GM11168 (cell line): ENCODE data around the gene PLAGL2.

Source experiments
- in situ Hi-C: fragments of 300-500 bp; cut with MboI; formaldehyde crosslinking; loops from one replicate; pipeline ENCODE4 v1.12.0; 2022; ENCODE audit warnings: low sequenced_read_pairs; ENCODE audit not compliant: unreplicated experiment

The PLAGL2 gene

DNA sequence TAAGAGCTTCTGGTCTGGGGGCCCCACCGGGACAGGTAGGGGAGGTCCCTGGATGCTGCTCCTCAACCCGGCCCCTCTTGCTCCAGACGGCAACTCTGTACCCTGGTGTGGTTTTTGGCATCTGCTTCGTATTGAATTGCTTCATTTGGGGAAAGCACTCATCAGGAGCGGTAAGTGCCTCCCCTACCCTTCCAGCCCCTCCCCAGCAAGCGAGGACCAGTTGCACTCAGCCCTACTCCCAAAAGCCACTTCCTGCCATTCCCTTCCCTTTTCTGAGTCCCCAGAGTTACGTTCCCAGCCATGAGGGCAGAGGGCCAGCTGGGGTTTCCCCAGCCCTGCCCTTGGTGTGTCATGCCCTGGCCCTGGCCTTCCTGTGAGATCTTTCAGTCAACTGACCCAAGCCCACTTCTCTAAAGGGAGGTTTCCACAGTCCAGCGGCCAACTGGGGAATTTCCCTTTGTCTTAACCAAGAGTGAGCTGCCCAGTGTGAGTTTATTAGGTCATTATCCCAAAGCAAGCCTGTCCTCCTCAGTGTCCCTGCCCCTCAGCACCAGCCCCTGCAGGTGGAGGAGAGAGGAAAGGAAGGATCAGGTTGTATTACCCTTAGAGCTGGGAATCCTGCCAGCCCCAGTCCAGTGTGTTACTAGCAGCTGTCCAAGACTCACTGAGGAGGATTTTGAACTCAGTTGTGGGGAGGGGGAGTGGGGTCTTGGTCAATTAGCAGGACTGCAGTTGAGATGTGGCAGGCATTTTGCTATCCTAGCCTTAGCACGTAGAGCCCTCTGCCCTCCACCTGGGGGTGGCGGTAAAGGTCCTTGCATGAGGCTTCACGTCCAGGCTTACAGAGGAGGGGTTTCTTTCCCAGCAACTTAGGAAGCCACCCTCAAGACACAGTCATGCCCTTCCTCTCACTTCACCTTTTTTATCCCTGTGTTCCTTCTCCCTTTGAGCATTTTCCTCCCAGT lies 52.2 kb downstream of the PLAGL2 start:
- in situ Hi-C loops = no loop called here

DNA sequence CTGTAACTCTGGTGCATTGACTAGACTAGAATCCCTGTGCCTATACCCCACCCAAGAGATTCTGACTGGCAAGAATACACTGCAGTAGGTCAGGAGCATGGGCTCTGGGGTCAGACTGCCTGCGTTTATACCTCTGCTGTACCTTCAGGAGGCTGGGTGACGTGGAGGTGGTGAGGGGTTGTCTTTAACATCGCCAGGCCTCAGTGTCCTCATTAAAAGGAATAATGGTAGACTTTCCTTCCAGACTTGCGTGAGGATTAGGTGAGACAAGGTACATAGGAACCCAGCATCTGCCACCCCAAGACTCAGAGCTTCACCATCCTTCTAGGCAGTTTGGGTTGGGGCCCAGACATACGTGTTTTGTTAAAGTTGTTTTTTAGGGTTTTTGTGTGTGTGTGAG lies 53.8 kb downstream of the PLAGL2 start:
- in situ Hi-C loops = no loop called here

DNA sequence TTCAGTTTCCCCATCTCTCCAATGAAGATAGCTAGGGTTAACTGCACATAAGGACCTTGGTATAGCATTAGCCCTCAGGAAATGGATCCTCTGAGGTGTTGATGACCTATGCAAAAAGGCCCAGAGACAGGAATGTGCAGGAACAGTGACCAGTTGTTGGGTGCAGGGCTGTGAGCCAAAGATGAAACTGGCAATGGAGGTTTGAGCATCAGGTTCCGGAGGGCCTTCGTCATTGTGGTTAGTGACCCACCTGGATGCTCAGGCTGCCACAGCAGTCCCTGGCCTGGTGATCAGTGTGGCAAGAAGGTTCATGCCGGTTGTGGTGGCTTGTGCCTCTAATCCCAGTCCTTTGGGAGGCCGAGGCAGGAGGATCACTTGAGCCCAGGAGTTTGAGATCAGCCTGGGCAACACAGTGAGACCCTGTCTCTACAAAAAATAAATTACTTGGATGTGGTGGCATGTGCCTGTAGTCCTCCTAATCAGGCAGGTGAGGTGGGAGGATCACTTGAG lies 54.3 kb downstream of the PLAGL2 start:
- in situ Hi-C loops = no loop called here

DNA sequence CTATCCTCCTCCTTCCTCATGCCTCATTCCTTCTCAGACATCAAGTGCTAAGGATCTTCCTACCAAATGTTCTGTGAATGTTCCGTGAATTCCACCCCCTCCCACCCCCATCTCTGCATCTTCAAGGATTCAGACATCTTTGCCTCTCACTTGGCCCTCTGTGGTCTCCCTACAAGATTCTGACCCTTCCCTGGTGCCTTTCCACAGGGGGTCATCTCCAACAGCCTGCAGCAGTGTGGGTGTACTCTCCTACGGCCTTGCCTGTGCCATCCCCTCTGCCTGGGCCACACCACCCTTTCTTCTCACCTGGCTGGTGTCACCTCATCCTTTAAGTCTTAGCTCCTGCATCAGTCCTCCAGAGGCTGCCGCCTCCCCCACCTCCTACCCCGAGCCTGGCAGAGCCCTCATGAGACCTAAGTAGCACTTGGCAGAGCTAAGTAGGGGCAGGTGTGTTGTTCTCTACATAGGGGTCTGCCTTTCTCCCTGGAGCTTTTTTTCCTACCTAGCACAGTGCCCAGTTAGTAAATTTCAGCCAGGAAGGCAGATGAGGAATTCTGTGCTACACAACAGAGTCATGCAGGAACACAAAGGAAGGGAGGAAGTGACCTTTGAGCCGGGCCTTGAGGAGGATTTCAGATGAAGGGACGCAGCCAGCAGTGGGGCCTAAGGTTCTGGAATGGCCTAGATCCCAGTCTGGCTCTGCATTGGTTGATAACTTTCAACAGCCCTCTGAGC lies 55.0 kb downstream of the PLAGL2 start:
- in situ Hi-C loops = no loop called here

DNA sequence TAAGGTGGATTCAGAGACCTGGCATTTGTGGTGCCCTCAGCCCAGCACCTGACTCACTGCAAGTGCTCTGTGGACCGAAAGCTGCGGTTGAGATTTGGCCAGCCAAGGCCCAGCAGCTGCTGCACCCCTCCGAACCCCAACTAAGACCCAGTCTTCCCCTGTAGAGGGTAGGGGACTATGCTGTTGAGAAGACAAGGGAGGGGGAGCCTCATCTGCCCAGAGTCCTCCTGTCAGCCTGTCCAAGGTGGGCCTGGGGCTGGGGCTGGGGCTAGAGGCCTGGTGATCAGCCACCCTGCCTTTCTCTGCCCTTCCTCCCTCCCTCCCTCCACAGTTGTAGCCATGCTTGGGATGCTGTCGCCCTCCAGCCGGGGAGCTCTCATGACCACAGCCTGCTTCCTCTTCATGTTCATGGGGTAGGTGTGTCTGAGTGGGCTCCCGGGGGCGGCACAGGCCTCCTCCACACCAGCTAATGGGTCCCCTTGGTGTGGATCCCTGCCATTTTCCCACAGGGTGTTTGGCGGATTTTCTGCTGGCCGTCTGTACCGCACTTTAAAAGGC lies 57.2 kb downstream of the PLAGL2 start:
- in situ Hi-C loops = no loop called here

DNA sequence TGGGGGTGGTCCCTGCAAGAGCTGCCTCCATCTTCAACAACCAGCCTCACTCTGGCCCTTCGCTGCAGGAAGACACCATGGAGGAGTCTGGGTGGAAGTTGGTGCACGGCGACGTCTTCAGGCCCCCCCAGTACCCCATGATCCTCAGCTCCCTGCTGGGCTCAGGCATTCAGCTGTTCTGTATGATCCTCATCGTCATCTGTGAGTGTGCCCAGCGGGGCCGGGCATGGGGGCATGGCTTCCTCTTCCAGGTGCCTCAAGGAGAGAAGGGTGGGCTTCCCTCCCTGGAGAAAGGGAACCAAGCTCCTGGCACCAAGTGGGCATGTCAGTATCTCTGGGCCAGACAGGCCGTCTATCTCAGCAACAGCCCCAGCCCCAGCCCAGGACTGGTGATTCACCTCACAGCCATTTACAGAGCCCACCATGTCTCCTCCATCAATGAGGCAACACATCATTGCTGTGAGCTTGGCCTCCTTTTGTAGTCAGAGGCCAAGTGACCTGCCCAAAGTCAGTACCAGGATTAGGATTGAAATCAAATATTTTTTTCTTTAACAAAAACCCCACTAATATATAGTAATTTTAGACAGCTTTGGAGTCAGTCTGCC lies 57.9 kb downstream of the PLAGL2 start:
- in situ Hi-C loops = no loop called here

DNA sequence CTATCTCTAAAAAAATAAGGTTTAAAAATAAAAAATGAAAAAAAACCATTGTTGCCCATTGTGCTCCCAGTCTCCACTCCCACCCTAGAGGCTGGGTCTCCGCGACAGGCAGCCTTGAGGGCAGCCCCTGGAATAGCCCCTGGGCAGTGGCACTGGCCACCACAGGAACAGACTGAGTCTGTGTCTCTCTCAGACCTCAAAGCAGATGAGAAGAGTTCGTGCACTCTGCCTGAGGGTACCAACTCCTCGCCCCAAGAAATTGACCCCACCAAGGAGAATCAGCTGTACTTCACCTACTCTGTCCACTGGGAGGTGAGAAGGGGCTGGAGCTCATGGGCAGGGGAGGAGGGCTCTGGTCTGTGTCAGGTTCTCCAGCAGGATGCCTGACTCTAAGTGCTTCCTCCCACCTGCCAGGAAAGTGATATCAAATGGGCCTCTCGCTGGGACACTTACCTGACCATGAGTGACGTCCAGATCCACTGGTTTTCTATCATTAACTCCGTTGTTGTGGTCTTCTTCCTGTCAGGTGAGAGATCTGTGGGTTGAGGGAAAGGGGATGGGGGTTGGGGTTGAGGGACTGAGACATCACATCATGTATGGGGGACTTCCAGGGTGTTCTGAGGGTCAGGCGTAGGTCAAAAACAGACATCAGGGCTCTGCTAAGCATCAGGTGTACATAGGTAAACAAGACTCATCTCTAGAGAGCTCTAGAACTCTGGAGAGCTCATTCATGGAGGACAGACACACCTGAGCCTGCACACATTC lies 62.5 kb downstream of the PLAGL2 start:
- in situ Hi-C loops = no loop called here

DNA sequence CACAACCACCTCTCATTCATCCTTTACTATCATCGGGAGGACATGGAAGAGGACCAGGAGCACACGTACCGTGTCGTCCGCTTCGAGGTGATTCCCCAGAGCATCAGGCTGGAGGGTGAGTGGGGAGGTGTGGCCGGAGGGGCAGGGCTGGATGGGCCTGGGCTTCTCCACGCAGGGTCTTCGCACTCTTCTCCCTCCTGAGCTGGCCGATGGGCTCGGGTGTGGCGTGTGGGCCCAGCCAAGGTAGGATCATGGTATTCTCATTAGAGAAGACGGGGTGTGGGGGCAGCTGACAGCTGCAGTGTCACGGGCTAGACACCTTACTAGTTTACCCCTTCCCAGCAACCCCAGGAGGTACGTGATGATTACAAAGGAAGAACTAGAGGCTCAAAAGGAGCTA lies 64.6 kb downstream of the PLAGL2 start:
- in situ Hi-C loops = no loop called here
